Measurements from ENCODE around the gene RREB1. TPM values are rescaled to one million over a fixed set of nuclear protein-coding genes. Genes with fewer than 3 reads are reported as not detected.

RREB1 gene
- total RNA-seq, 2 donors from 2014 or later: 16.0 to 16.4 TPM

Other genes with a start within 250 kb of the RREB1 start
- gene SSR1, start 205.2 kb downstream of the RREB1 start, total RNA-seq: 100 to 1,000 TPM; 127 to 154 TPM

All from activated T-cell treated with anti-CD3 and anti-CD28 coated beads, Interleukin-2, amount 50 U/mL, for 72 hours (primary cell).